Vagina (tissue), 2 donors: Measurements from ENCODE around the gene AMY2B. TPM values are rescaled to one million over a fixed set of nuclear protein-coding genes. Genes with fewer than 3 reads are reported as not detected.
"Not testable (repeated sequence)": the region's sequence is repeated elsewhere in the genome, so short reads cannot be mapped to it uniquely, and the experiment has no call there.

ENCODE experiments used
- DNase-seq, 2 donors: peaks; one replicate each; pipeline ENCODE4 v3.0.0-alpha.2; 2017; ENCODE audit errors: extremely low spot score in 2 of 2
- H3K27ac ChIP-seq: fragments of 200-600 bp; sonication (generic); one replicate; pipeline ENCODE4 v1.5.1; 2019
- H3K27me3 ChIP-seq: fragments of 200-600 bp; sonication (generic); one replicate; pipeline ENCODE4 v1.5.1; 2019
- H3K36me3 ChIP-seq, 2 donors: fragments of 200-600 bp; sonication (generic); one replicate each; pipeline ENCODE4 v1.5.1; 2017 to 2019
- H3K4me1 ChIP-seq: fragments of 200-600 bp; sonication (generic); one replicate; pipeline ENCODE4 v1.5.1; 2019
- H3K4me3 ChIP-seq, 2 donors: fragments of 200-600 bp; sonication (generic); 1 replicate in 1 of 2; 2 replicates in 1 of 2; pipeline ENCODE4 v1.5.1; 2016 to 2019
- H3K9me3 ChIP-seq: fragments of 200-600 bp; sonication (generic); one replicate; pipeline ENCODE4 v1.5.1; 2019
- CTCF ChIP-seq, 3 experiments: fragments of 450-650 bp in 2 of 3; fragments of 200-600 bp in 1 of 3; sonication (generic) in 1 of 3; IDR thresholded peaks; one replicate each; pipeline ENCODE4 v1.5.1; 2017 to 2019; ENCODE audit warnings: antibody characterized with exemption in 3 of 3, mild to moderate bottlenecking in 2 of 3, moderate library complexity in 2 of 3
- POLR2A ChIP-seq, 2 donors: fragments of 450-650 bp; IDR thresholded peaks; one replicate each; pipeline ENCODE4 v1.6.1; 2017; ENCODE audit warnings: antibody characterized with exemption in 2 of 2, mild to moderate bottlenecking in 2 of 2, moderate library complexity in 2 of 2
- POLR2AphosphoS5 ChIP-seq, 2 donors: sonication (generic); formaldehyde crosslinking; IDR thresholded peaks; one replicate each; pipeline ENCODE4 v1.9.0; 2017; ENCODE audit warnings: antibody characterized with exemption in 2 of 2, mild to moderate bottlenecking in 2 of 2, low read depth in 1 of 2; ENCODE audit not compliant: insufficient read depth in 1 of 2
- intact Hi-C: fragments of 100-400 bp; cut with DNase I; formaldehyde crosslinking; loops from one replicate; pipeline ENCODE4 v1.15.1; 2023
- total RNA-seq: library from RNA; depleted of rRNA; stranded (reverse); fragments of >200 nt; gene quantifications from one replicate; pipeline ENCODE4 v1.2.3, GENCODE V29; 2016

Gene AMY2B
- total RNA-seq, 1 donor from 2014 or later = 25.0 TPM

- Histone ChIP-seq H3K4me1 (no peaks in the 10 kb centered on the region), H3K27me3 (no peaks in the 10 kb centered on the region), H3K9me3 (no peaks in the 10 kb centered on the region), H3K27ac (no peak overlapping the region), H3K36me3 (peaks cover 0 to 10% of the 10 kb centered on the region in 2 donors), H3K4me3 (no peak overlapping the region)
- TF ChIP-seq POLR2AphosphoS5 (IDR thresholded peaks at IDR 0.05; ENCODE audit: insufficient read depth in 1 of 2, low read depth in 1 of 2) (no peak), POLR2A (IDR thresholded peaks at IDR 0.05) (no peak), CTCF (IDR thresholded peaks at IDR 0.05) (no peak)
- intact Hi-C loops = no loop called here
- no peak for DNase-seq
Observed at GRCh38 chr1:103560427-103560826, 11.0 kb upstream of the AMY2B start.

- H3K9me3 ChIP-seq, intact Hi-C loops, H3K27me3 ChIP-seq, DNase-seq, H3K36me3 ChIP-seq, H3K4me1 ChIP-seq, H3K4me3 ChIP-seq: not testable (repeated sequence)
- H3K27ac ChIP-seq = peak overlapping the region; percentile 57
Observed at GRCh38 chr1:103561124-103561523, 10.3 kb upstream of the AMY2B start.

GRCh38 chr1:103561643-103562395, 9.6 kb upstream of the AMY2B start:
- Histone ChIP-seq H3K27ac (peak overlapping the region; percentile 57), H3K4me1 (no peaks in the 10 kb centered on the region), H3K36me3 (peaks cover 0 to 3% of the 10 kb centered on the region in 2 donors), H3K4me3 (no peak overlapping the region), H3K27me3 (no peaks in the 10 kb centered on the region), H3K9me3 (no peaks in the 10 kb centered on the region)
- no peak for TF ChIP-seq CTCF (IDR thresholded peaks at IDR 0.05)
- no peak for TF ChIP-seq POLR2A (IDR thresholded peaks at IDR 0.05)
- peak in 1 of 2 donors; percentile 35 for TF ChIP-seq POLR2AphosphoS5 (IDR thresholded peaks at IDR 0.05; ENCODE audit: insufficient read depth in 1 of 2, low read depth in 1 of 2)
- intact Hi-C loops = no loop called here
- DNase-seq = no peak

- intact Hi-C loops = no loop called here
- H3K4me1 ChIP-seq = no peaks in the 10 kb centered on the region
- no peak for DNase-seq
- no peaks in the 10 kb centered on the region for H3K9me3 ChIP-seq
- H3K36me3 ChIP-seq = no peaks in the 10 kb centered on the region
- peak overlapping the region; percentile 57 for H3K27ac ChIP-seq
- H3K4me3 ChIP-seq = no peak overlapping the region
- H3K27me3 ChIP-seq = no peaks in the 10 kb centered on the region
- no peak for TF ChIP-seq POLR2AphosphoS5 (IDR thresholded peaks at IDR 0.05; ENCODE audit: insufficient read depth in 1 of 2, low read depth in 1 of 2)
- no peak for TF ChIP-seq CTCF (IDR thresholded peaks at IDR 0.05)
- TF ChIP-seq POLR2A (IDR thresholded peaks at IDR 0.05) = no peak
Observed at GRCh38 chr1:103563056-103563455, 8.3 kb upstream of the AMY2B start.

GRCh38 chr1:103569493-103569892, 1.9 kb upstream of the AMY2B start:
- H3K27me3 ChIP-seq = no peaks in the 10 kb centered on the region
- H3K36me3 ChIP-seq = no peaks in the 10 kb centered on the region
- TF ChIP-seq CTCF (IDR thresholded peaks at IDR 0.05) (no peak), POLR2A (IDR thresholded peaks at IDR 0.05) (no peak), POLR2AphosphoS5 (IDR thresholded peaks at IDR 0.05; ENCODE audit: insufficient read depth in 1 of 2, low read depth in 1 of 2) (no peak)
- intact Hi-C loops = no loop called here
- no peak for DNase-seq
- no peak overlapping the region for H3K4me3 ChIP-seq
- no peaks in the 10 kb centered on the region for H3K9me3 ChIP-seq
- H3K27ac ChIP-seq = no peak overlapping the region
- no peaks in the 10 kb centered on the region for H3K4me1 ChIP-seq
